ENCODE measurements around the gene SCRN2.
A peak's percentile ranks its signal among the peaks of the same experiment; 100 is the strongest.

The SCRN2 gene

GRCh38 chr17:47804461-47804860 is 36.6 kb downstream of the SCRN2 start:
- DNase-seq (ENCODE audit: low read depth) = no peak

GRCh38 chr17:47803751-47804150 is 37.3 kb downstream of the SCRN2 start:
- no peak for DNase-seq (ENCODE audit: low read depth)

- DNase-seq (ENCODE audit: low read depth) = no peak
Measured at GRCh38 chr17:47803201-47803600, 37.9 kb downstream of the SCRN2 start.

GRCh38 chr17:47802341-47803022 is 38.6 kb downstream of the SCRN2 start:
- DNase-seq (ENCODE audit: low read depth) = peak; percentile 43

- DNase-seq (ENCODE audit: low read depth) = no peak
Measured at GRCh38 chr17:47801906-47802305, 39.2 kb downstream of the SCRN2 start.

- DNase-seq (ENCODE audit: low read depth) = no peak
Measured at GRCh38 chr17:47801176-47801765, 39.8 kb downstream of the SCRN2 start.

- no peak for DNase-seq (ENCODE audit: low read depth)
Measured at GRCh38 chr17:47800686-47801085, 40.4 kb downstream of the SCRN2 start.

- DNase-seq (ENCODE audit: low read depth) = no peak
Measured at GRCh38 chr17:47797797-47798196, 43.3 kb downstream of the SCRN2 start.

- DNase-seq (ENCODE audit: low read depth) = no peak
Measured at GRCh38 chr17:47792979-47793378, 48.1 kb downstream of the SCRN2 start.

- DNase-seq (ENCODE audit: low read depth) = no peak
Measured at GRCh38 chr17:47792457-47792856, 48.6 kb downstream of the SCRN2 start.

GRCh38 chr17:47791025-47791424 is 50.0 kb downstream of the SCRN2 start:
- DNase-seq (ENCODE audit: low read depth) = no peak

GRCh38 chr17:47789611-47790561 is 51.2 kb downstream of the SCRN2 start:
- DNase-seq (ENCODE audit: low read depth) = peak; percentile 59
